Upper lobe of left lung (tissue), 6 donors: ENCODE measurements around the gene COL18A1. TPM values are rescaled to one million over a fixed set of nuclear protein-coding genes. Genes with fewer than 3 reads are reported as not detected.
A peak's percentile ranks its signal among the peaks of the same experiment; 100 is the strongest.

Experiments
- ATAC-seq, 2 donors: fragments of 200-7000 bp; cut with Tn5 transposase; one replicate each; pipeline ENCODE4 v1.9.1; 2022; ENCODE audit warnings: mild to moderate bottlenecking in 2 of 2, moderate library complexity in 2 of 2; ENCODE audit not compliant: low FRiP score in 2 of 2
- DNase-seq, 2 donors: peaks; one replicate each; pipeline ENCODE4 v3.0.0-alpha.2; 2019 to 2020
- H3K27ac ChIP-seq, 4 donors: fragments of 200-600 bp; sonication (generic); one replicate each; pipeline ENCODE4 v1.5.1; 2016 to 2019
- H3K27me3 ChIP-seq, 4 donors: fragments of 200-600 bp; sonication (generic); one replicate each; pipeline ENCODE4 v1.5.1; 2017 to 2019
- H3K36me3 ChIP-seq, 4 donors: fragments of 200-600 bp; sonication (generic); one replicate each; pipeline ENCODE4 v1.5.1; 2016 to 2019
- H3K4me1 ChIP-seq, 4 donors: fragments of 200-600 bp; sonication (generic); one replicate each; pipeline ENCODE4 v1.5.1; 2018 to 2019
- H3K4me3 ChIP-seq, 4 donors: fragments of 200-600 bp; sonication (generic); one replicate each; pipeline ENCODE4 v1.5.1; 2017 to 2019; ENCODE audit warnings: mild to moderate bottlenecking in 2 of 4, moderate library complexity in 1 of 4
- H3K9me3 ChIP-seq, 4 donors: fragments of 200-600 bp; sonication (generic); one replicate each; pipeline ENCODE4 v1.5.1; 2018 to 2019
- CTCF ChIP-seq, 6 experiments: fragments of 450-650 bp in 4 of 6; fragments of 200-600 bp in 2 of 6; sonication (generic) in 2 of 6; IDR thresholded peaks; one replicate each; pipeline ENCODE4 v1.5.1; 2016 to 2019; ENCODE audit warnings: antibody characterized with exemption in 6 of 6
- EP300 ChIP-seq, 4 donors: sonication (generic); formaldehyde crosslinking; IDR thresholded peaks; one replicate each; pipeline ENCODE4 v1.5.1; 2017; ENCODE audit warnings: antibody characterized with exemption in 4 of 4, control low read depth in 2 of 4
- POLR2A ChIP-seq, 4 donors: fragments of 450-650 bp; IDR thresholded peaks; one replicate each; pipeline ENCODE4 v1.5.1; 2016 to 2017; ENCODE audit warnings: antibody characterized with exemption in 4 of 4, mild to moderate bottlenecking in 2 of 4
- POLR2AphosphoS5 ChIP-seq, 2 donors: sonication (generic); formaldehyde crosslinking; IDR thresholded peaks; one replicate each; pipeline ENCODE4 v1.5.1; 2017; ENCODE audit warnings: antibody characterized with exemption in 2 of 2
- WGBS, 2 donors: methylation state at CpG; one replicate each; pipeline ENCODE4 v1.1.5; 2017 to 2018; 5-methylcytosine and 5-hydroxymethylcytosine counted together
- total RNA-seq, 6 donors: library from RNA; depleted of rRNA in 4 of 6; stranded (reverse); fragments of >200 nt in 4 of 6; gene quantifications; one replicate each; pipeline versions ENCODE4 v1.1.0 to v1.2.1, GENCODE V29; 2016 to 2021
- donor health status: DM: no; HTN: no; CAD: no; lungs with moderate emphysema.
- donor health status: DM: no; HTN: yes; CAD: no; lungs with severe emphysema.

COL18A1 gene
- total RNA-seq, 6 donors from 2014 or later = 34.5 to 138 (median 70.5) TPM

GRCh38 chr21:45536301-45537081, 131.5 kb downstream of the COL18A1 start:
- Histone ChIP-seq H3K27ac (peak overlapping the region in 3 of 4 donors; percentile 57 to 83 (median 83)), H3K4me1 (peaks cover 12 to 41% (median 22%) of the 10 kb centered on the region in 4 donors), H3K27me3 (no peaks in the 10 kb centered on the region), H3K4me3 (no peak overlapping the region), H3K36me3 (peaks cover 0 to 4% (median 2%) of the 10 kb centered on the region in 4 donors), H3K9me3 (no peaks in the 10 kb centered on the region)
- DNase-seq (peak; percentile 18 to 64), ATAC-seq (no peak)
- WGBS, 2 donors = 88 to 92% methylated on average over 16 to 31 of the region's 31 CpGs
- TF ChIP-seq POLR2AphosphoS5 (IDR thresholded peaks at IDR 0.05) = no peak
- no peak for TF ChIP-seq POLR2A (IDR thresholded peaks at IDR 0.05)
- TF ChIP-seq CTCF (IDR thresholded peaks at IDR 0.05) = no peak
- TF ChIP-seq EP300 (IDR thresholded peaks at IDR 0.05) = no peak

- Histone ChIP-seq H3K27ac (no peak overlapping the region), H3K36me3 (no peaks in the 10 kb centered on the region), H3K27me3 (no peaks in the 10 kb centered on the region), H3K9me3 (no peaks in the 10 kb centered on the region), H3K4me3 (no peak overlapping the region), H3K4me1 (peaks cover 16 to 48% (median 26%) of the 10 kb centered on the region in 4 donors)
- ATAC-seq (no peak), DNase-seq (peak; percentile 20 to 79)
- TF ChIP-seq CTCF (IDR thresholded peaks at IDR 0.05) = no peak
- no peak for TF ChIP-seq EP300 (IDR thresholded peaks at IDR 0.05)
- no peak for TF ChIP-seq POLR2A (IDR thresholded peaks at IDR 0.05)
- TF ChIP-seq POLR2AphosphoS5 (IDR thresholded peaks at IDR 0.05) = no peak
- WGBS, 2 donors = 90 to 95% methylated on average over 17 to 37 of the region's 37 CpGs
Measured at GRCh38 chr21:45537111-45537745, 132.3 kb downstream of the COL18A1 start.

- H3K27ac ChIP-seq = no peak overlapping the region
- 91 to 100% methylated on average over 4 to 23 of the region's 27 CpGs for WGBS, 2 donors
- no peaks in the 10 kb centered on the region for H3K27me3 ChIP-seq
- H3K4me3 ChIP-seq = no peak overlapping the region
- DNase-seq = peak in 1 of 2 donors; percentile 18
- H3K9me3 ChIP-seq = no peaks in the 10 kb centered on the region
- H3K4me1 ChIP-seq = peaks cover 18 to 51% (median 28%) of the 10 kb centered on the region in 4 donors
- no peaks in the 10 kb centered on the region for H3K36me3 ChIP-seq
- no peak for TF ChIP-seq EP300 (IDR thresholded peaks at IDR 0.05)
- no peak for TF ChIP-seq POLR2AphosphoS5 (IDR thresholded peaks at IDR 0.05)
- no peak for TF ChIP-seq CTCF (IDR thresholded peaks at IDR 0.05)
- no peak for TF ChIP-seq POLR2A (IDR thresholded peaks at IDR 0.05)
- no peak for ATAC-seq
Measured at GRCh38 chr21:45537746-45538291, 132.9 kb downstream of the COL18A1 start.

GRCh38 chr21:45538381-45539045, 133.5 kb downstream of the COL18A1 start:
- no peak overlapping the region for H3K27ac ChIP-seq
- H3K4me1 ChIP-seq = peaks cover 14 to 51% (median 28%) of the 10 kb centered on the region in 4 donors
- no peak for ATAC-seq
- H3K36me3 ChIP-seq = no peaks in the 10 kb centered on the region
- no peak for TF ChIP-seq POLR2AphosphoS5 (IDR thresholded peaks at IDR 0.05)
- TF ChIP-seq CTCF (IDR thresholded peaks at IDR 0.05) = no peak
- no peak for TF ChIP-seq POLR2A (IDR thresholded peaks at IDR 0.05)
- no peak for TF ChIP-seq EP300 (IDR thresholded peaks at IDR 0.05)
- WGBS, 2 donors = 95 to 96% methylated on average over 18 to 25 of the region's 31 CpGs
- no peaks in the 10 kb centered on the region for H3K9me3 ChIP-seq
- H3K4me3 ChIP-seq = no peak overlapping the region
- no peaks in the 10 kb centered on the region for H3K27me3 ChIP-seq
- peak; percentile 19 to 80 for DNase-seq
